Measurements from ENCODE around the gene UFD1. TPM values are rescaled to one million over a fixed set of nuclear protein-coding genes. Genes with fewer than 3 reads are reported as not detected.

The UFD1 gene
- total and polyA plus RNA-seq, 9 of the 15 experiments (the other 6 are each of a cell fraction or from before 2014, with no cell fraction given) = 238 to 645 (median 363) TPM

DNA sequence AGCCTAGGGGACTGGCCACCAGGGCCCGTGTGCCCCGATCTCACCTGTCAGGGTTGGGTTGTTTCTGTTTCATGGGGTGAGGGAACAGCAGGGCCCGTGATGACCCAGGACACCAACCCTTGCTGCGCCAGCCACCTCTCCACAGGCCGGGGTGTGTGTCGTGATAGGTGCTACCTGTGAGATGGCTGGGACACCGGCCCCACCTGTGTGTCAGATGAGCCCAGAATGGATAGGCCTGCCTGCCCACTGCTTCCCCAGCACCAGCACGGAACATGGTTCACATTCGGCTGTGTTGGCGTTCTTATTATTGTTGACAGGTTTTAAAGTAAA is 38.1 kb upstream of the UFD1 start (continued):
- TF ChIP-seq IRF2 (CRISPR knock-in tag; IDR thresholded peaks at IDR 0.05) = peak; percentile 73; the same call in 1 of the 2 replicates
- 0 out of 2 replicates have a peak, but pooled peaks have one; percentile 5 for TF ChIP-seq ZNF764 (CRISPR knock-in tag; IDR thresholded peaks at IDR 0.05; ENCODE audit: low read depth)
- TF ChIP-seq ZNF143 (CRISPR knock-in tag; IDR thresholded peaks at IDR 0.05) = 0 out of 2 replicates have a peak, but pooled peaks have one; percentile 4
- TF ChIP-seq, protein P1, sequence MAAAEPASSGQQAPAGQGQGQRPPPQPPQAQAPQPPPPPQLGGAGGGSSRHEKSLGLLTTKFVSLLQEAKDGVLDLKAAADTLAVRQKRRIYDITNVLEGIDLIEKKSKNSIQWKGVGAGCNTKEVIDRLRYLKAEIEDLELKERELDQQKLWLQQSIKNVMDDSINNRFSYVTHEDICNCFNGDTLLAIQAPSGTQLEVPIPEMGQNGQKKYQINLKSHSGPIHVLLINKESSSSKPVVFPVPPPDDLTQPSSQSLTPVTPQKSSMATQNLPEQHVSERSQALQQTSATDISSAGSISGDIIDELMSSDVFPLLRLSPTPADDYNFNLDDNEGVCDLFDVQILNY (CRISPR knock-in tag; IDR thresholded peaks at IDR 0.05) = 0 out of 2 replicates have a peak, but pooled peaks have one; percentile 11
- 0 out of 2 replicates have a peak, but pooled peaks have one; percentile 15 for TF ChIP-seq ZNF133 (CRISPR knock-in tag; IDR thresholded peaks at IDR 0.05)
- peak; percentile 72 for TF ChIP-seq POLR2G (IDR thresholded peaks at IDR 0.05; ENCODE audit: low read depth, low read length)
- TF ChIP-seq RHOXF2B (CRISPR knock-in tag; conservative IDR thresholded peaks at IDR 0.05) = no peak
- no peak for TF ChIP-seq RBBP5 (IDR thresholded peaks at IDR 0.05; ENCODE audit: borderline replicate concordance, insufficient read depth, low read length, poor library complexity, severe bottlenecking)

GRCh38 chr22:19516378-19517170 is 37.6 kb upstream of the UFD1 start:
- H2AFZ ChIP-seq (ENCODE audit: low read depth, low read length) = no peak overlapping the region
- no peak for FAIRE-seq
- intact Hi-C loops (cut with micrococcal nuclease) = no loop called here
- no peak overlapping the region for H3K27ac ChIP-seq (ENCODE audit: extremely low read depth, low read depth, low read length)
- DNase-seq (ENCODE audit: extremely low read depth in 1 of 4, low spot score in 3 of 4) = no peak
- H3K4me2 ChIP-seq (ENCODE audit: insufficient read depth, low read length) = no peak overlapping the region
- H3K9me3 ChIP-seq (replicated peaks; ENCODE audit: control insufficient read depth, insufficient read depth, low read depth, low read length) = no peaks in the 10 kb centered on the region
- H4K20me1 ChIP-seq (replicated peaks; ENCODE audit: control insufficient read depth, insufficient read depth, low read length) = peaks cover 12% of the 10 kb centered on the region
- H3K79me2 ChIP-seq (ENCODE audit: control insufficient read depth, insufficient read depth, low read length) = no peaks in the 10 kb centered on the region
- peaks cover 100% of the 10 kb centered on the region for H3K36me3 ChIP-seq (ENCODE audit: control insufficient read depth, insufficient read depth, low read length)
- peaks cover 7% of the 10 kb centered on the region for H3K9me1 ChIP-seq (ENCODE audit: control insufficient read depth, insufficient read depth, low read length)
- H3K9ac ChIP-seq (ENCODE audit: insufficient read depth in 1 of 2, low read depth in 2 of 2, low read length in 2 of 2) = peak overlapping the region in 1 of 2 experiments; percentile 54; a peak in 2 of 4 replicates
- no peak for ATAC-seq
- peaks cover 0 to 9% of the 10 kb centered on the region in 2 experiments; a peak in 1 of 5 replicates for H3K4me1 ChIP-seq (replicated peaks in 1 of 2; ENCODE audit: control insufficient read depth in 2 of 2, insufficient read depth in 2 of 2, low read length in 2 of 2)
- in situ Hi-C loops (cut with MboI) = no loop called here
- ChIA-PET CTCF (ENCODE audit: low intra/inter-chr PET ratio) (no interaction called here), POLR2A (interaction anchor here (0.6 to 4.6 kb wide), 12 partner anchors 10 to 383 kb away, joined by 3 to 33 read pairs (median 4); partner anchors contain the start of genes CDC45 and SLC25A1)
- BruUV-seq (replicated peaks) = no TSS peak
- no peaks in the 10 kb centered on the region for H3K27me3 ChIP-seq (ENCODE audit: control insufficient read depth in 2 of 2, insufficient read depth in 2 of 2, low read length in 2 of 2)
- 92% methylated on average over 19 of the region's 19 CpGs for WGBS (ENCODE audit: insufficient coverage, low coverage, missing lambda C conversion rate)
- H3K4me3 ChIP-seq = no peak overlapping the region
- TF ChIP-seq SIRT6 (IDR thresholded peaks at IDR 0.05; ENCODE audit: low read depth, low read length) (no peak), RBM34 (IDR thresholded peaks at IDR 0.05; ENCODE audit: borderline replicate concordance, insufficient read depth, low read length) (no peak), ATF1 (CRISPR knock-in tag; IDR thresholded peaks at IDR 0.05) (0 out of 2 replicates have a peak, but pooled peaks have one; percentile 6), ATF1 (tag; IDR thresholded peaks at IDR 0.05) (no peak), SIN3B (IDR thresholded peaks at IDR 0.05; ENCODE audit: low read depth) (no peak), FOXP1 (CRISPR knock-in tag; IDR thresholded peaks at IDR 0.05) (0 out of 2 replicates have a peak, but pooled peaks have one; percentile 31), ZC3H4 (CRISPR knock-in tag; IDR thresholded peaks at IDR 0.05; ENCODE audit: borderline replicate concordance) (peak; percentile 61; the same call in 1 of the 2 replicates), POLR2A (conservative IDR thresholded peaks at IDR 0.05) (peak; percentile 22; the same call in 1 of the 2 replicates), MYBL2 (IDR thresholded peaks at IDR 0.05; ENCODE audit: low read depth) (no peak), MYBL2 (CRISPR knock-in tag; IDR thresholded peaks at IDR 0.05; ENCODE audit: borderline replicate concordance) (0 out of 2 replicates have a peak, but pooled peaks have one; percentile 48), MYNN (IDR thresholded peaks at IDR 0.05) (0 out of 2 replicates have a peak, but pooled peaks have one; percentile 20), MYNN (CRISPR knock-in tag; IDR thresholded peaks at IDR 0.05) (no peak), ETS1 (conservative IDR thresholded peaks at IDR 0.05; ENCODE audit: control insufficient read depth, low read depth, low read length) (0 out of 2 replicates have a peak, but pooled peaks have one; percentile 22)
